HG03439 (cell line): Measurements from ENCODE around the gene ASXL3.

ENCODE experiments used
- ATAC-seq: cut with Tn5 transposase; IDR thresholded peaks from one replicate; pipeline ENCODE4 v1.9.1; 2021; ENCODE audit warnings: mild to moderate bottlenecking, moderate library complexity; ENCODE audit not compliant: unreplicated experiment

Gene ASXL3

DNA sequence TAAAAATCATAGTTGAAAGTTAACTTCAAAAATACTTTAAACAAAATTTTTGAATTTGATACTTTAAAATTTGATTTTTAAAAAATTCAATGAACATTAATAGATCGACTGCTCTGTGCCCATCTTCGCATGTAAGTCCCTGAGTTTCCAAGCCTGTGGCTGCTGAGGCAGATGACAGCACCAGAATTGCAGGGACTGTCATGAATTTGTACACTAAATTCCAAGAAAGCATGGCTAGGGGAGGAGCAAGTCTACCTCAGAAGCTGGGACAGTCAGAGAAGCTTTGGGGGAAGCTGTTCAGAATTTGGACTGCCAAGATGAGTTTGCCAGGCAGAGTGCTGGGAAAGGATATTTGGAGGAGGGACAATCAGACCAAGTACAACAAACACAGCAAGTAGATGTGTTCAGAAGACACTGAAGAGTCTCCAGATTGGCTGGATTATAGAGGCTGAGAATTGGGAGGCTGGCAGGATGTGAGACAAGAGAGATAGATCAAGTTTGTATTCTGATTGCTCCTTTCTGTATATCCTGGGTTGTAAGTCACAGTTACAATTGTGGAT, 79.0 kb downstream of the ASXL3 start:
- no peak for ATAC-seq

DNA sequence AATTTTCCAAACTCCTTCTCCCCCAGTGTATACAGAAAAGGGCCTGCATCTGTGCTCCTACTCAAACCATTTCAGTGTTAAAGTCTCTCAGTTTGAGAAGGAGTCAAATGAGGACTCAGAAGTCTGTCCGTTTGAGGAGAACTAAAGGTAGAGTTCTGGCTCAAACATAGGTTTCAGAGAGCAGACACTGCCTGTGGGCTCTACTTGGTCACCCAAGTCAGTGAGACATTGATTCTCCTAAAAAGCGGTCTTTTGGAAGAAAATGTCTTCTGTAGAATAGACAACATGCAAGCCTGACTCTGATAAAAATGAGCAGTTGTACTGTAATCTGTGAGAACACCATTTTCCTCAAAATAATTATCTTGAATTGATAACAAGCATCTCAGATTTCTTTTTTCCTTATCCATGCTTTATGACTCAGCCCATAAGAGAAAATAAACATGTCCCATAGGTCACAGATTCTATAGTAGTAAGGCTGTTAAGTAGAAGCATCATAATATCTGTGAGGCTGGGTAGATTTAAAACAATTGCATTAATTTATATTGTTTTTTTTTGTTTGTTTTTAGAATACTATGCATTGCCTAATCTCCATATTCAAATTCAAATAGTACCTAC, 82.8 kb downstream of the ASXL3 start:
- no peak for ATAC-seq

DNA sequence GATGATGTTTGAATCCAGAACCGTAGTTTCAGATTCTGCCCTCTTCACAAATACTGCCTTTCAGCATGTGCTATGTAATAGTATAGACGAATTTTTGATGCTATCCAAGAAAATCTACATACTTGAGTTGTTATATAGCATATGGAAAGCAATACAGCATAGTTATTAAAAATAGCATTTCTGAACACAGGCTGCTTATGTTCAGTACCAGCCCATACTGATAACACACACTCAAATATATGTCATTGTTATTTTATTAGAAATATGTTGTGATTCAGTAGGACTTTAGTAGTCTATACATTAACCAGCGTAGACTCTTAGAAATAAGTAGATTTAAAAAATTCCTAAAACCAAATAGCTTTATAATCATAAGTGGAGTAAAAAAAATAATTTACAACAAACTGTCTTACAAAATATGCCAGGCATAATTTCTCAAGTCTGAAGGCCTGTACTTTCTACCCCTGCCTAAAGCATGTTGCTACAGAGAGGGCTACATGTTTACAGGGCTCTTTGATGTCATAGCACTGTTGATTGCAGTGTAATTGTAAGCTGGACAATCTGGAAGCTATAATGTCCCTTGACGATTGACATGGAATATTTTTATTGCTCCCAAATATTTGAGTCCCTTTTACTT, 86.3 kb downstream of the ASXL3 start:
- ATAC-seq, result no peak

DNA sequence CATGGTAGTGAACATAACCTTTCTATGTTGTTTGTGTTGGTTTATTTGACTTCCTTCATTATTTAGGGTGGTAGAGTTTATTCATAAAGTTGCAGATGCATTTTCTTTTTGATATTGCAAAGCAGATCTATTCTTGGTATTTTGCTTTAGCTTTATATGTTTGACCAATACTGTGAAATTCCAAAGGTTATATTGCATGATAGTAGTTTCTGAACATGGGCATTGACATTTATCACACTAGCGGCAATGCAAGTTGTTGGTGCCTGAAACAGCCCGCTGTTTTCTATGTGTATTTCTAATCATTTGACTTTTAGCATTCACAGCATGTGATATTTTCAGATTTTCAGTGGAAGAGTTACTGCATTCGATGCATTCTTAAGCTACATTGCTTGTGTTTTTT, 87.2 kb downstream of the ASXL3 start:
- no peak for ATAC-seq

DNA sequence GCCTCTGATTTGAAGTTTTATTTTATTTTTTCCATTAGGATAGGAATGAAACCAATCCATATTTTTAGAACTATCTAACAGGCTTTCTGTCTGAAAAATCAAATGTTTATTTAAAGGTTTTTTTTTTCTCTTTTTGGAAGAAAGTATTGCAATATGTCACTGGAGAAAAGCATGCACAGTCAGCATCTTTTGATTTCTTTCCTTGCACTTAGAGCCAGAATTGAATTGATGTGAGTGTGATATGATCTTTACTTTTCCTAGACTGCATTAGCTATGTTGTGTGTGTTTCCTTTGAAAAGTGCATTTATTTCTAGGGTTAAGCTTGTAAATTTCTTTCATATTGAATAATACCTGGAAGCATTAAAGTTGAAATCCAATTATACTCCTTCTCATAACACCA, 87.6 kb downstream of the ASXL3 start:
- ATAC-seq, result no peak

DNA sequence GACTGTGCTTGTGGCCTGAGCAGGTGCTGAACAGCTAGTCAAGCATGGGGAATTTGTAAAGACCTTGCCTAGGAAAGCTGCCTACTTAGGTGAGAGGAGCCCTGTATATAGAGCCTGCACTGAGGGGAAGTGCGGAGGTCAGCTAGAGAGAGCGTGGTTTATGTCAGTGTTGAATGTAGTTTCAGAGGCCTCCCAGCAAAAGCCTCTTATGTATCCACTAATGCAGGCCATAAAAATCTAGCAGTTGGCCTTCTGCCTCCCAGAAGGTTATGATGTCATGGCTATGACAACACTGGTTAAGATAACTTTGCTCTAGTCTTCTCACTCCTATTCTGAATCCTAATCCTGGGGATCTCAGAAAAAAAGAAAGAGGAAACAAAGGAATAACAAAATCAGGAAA, 88.9 kb downstream of the ASXL3 start:
- no peak for ATAC-seq

DNA sequence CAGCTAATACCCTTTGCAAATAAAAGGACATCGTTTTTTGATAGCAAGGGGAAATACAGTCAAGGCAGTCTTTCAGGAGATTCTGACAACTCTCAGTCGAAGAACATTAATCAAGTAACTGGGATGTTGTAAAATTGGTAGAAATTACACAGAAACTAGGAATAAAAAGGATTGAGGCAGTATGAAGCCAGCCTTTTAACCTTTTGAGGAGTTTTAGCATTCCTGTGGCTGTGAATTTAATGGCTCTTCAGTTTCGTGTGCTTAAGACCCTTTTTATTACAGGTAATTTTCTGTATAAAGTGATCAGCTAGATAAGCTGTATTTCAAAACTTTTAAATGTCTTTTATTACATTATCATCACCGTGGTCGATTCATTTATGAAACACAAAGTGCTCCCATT, 91.6 kb downstream of the ASXL3 start:
- ATAC-seq, result no peak

DNA sequence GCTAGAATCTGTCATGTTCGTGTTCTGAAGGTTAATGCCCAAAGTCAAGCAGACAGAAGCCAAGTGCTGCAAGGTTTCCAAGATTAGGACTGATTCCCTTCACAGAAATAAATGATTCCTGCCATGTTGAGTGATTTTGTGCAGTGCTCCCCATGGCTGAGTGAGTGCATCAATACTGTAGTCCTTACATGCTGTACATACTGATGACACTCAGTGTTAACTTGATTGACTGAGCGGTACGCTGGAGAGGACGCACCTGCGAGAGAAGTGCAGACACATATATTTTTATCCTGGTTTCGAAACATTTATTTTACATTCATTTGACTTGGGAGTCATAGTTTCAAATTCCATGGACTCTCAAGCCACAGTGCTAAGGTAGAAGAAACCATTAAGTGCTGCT, 92.0 kb downstream of the ASXL3 start:
- no peak for ATAC-seq

DNA sequence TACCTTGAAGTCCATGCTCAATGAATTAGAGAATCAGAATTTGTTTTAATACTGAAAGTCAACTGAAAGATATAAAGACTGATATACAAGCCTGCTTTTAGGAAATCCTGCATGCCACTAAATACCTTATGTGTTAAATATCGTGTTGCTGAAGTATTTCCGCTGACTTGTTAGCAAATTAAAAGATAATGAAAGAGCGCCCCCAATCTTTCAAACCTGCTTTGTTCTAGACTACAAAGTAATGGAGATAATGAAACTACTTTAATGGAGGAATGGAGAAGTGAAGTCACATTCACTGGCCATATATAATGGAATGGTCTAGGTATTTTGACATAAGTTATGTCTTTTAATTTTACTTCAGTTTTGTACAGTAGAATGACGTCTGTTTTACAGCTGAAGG, 95.7 kb downstream of the ASXL3 start:
- ATAC-seq, result no peak

DNA sequence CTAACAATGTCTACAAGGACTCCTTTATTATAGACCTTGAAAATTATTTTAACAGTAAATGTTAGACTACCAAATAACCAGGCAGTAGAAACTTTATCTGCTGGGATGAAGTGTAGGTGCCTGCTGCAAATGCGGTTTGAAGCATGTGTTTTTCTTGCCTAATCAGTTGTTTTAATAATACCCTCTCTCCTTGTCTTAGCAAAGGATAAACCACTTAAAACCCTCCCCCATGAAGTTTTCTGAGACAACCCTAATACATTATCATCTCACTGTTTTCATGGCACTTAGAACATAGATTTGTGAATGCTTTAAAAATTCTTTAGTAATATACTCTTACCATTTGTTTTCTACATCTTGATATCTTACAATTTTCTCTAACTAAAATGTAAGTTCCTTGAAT, 98.6 kb downstream of the ASXL3 start:
- ATAC-seq, result no peak

DNA sequence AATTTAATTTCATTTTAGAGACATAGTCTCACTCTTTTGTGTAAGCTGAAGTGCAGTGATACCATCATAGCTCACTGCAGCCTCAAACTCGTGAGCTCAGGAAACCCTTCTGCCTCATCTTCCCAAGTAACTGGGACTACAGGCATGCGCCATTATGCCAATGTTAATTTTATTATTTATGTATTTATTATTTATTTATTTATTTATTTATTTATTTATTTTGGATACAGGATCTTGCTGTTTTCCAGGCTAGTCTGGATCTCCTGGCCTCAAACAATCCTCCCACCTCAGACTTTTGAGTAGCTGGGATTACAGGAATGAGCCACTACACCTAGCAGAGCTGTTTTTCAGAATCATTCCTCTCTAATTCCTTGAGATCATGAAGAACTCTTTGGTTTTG, 99.9 kb downstream of the ASXL3 start:
- no peak for ATAC-seq

DNA sequence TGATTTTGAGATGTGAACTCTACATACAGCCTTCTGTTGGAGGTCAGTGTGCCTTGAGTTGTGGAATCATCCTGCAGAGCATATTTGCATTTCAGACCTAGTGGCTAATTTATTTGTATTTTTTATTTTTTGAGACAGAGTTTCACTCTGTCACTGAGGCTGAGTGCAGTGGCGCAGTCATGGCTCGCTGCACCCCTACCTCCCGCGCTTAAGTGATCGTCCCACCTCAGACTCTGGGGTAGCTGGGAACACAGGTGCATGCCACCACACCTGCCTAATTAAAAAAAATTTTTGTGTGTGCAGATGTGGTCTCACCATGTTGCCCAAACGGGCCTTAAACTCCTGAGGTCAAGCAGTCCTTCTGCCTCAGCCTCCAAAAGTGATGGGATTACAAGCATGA, 104.4 kb downstream of the ASXL3 start:
- no peak for ATAC-seq

DNA sequence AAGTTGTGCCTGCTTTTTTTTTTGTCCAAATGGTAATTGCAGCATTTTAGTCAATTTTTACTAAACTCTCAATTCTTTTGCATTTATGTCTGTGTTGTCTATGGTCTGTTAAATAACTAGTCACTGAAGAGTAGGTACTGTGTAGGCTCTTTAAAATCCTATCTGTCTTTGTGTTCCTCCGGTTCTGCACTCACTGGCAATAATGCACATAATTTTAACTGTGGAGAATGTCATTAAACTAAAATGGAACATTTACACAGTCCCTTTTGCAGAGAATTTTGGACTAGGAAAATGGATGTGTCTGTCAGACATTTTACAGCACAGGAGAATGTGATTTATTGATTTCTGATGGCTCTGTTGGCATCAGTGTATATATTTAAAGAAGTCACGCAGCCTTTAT, 116.6 kb downstream of the ASXL3 start:
- ATAC-seq, result no peak

DNA sequence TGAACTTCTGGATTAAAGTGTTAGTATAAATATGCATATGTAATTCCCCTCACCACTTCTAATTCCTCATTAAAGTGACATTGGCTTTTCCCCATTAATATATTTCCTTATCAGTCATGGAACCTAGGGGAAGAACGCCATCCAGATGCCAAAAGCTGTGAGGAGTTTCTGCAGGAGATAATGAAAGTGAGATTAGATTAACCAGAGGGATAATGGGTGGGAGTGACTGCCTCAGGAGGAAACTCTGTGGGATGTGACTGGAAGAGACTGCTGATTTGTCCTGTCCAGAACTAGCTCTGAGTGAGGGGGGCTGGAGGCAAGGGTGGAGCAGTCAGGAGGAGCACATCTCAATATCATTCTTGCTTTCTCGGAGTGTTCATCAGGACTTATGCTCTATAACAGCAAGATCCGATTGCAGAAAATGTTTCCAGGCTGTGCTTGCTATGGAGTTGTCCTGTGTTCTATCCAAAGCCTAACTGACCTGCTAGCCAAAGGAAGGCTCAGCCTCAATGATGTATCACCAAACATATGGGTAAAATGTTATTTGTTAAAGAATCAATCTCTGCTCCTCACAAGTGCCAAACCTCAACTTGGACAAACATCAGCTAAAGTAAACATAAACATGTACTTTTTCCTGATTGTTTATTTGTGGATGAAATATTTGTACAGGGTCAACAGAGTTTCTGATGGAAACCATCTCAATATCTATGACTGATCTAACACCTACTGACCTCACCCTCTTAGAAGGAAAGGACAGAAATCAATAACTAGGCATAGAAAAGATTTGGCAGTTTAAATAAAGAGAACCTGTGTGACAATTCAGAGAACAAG, 118.5 kb downstream of the ASXL3 start:
- ATAC-seq, result no peak

DNA sequence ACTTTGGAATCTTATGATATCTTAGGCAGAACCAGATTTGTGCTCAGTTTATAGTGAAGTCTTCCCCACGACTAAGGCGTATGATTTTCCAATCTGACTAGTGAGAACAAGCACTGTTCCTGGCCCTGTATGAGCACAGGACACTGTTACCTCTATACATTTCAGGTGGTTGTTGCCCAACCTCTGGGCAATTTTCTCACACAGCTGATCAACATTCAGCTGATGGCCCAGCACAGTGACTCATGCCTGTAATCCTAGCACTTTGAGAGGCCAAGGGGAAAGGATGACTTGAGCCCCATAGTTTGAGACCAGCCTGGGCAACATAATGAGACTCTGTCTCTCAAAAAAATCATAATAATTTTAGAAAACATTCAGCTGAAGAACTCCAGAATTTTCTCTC, 119.5 kb downstream of the ASXL3 start:
- no peak for ATAC-seq

DNA sequence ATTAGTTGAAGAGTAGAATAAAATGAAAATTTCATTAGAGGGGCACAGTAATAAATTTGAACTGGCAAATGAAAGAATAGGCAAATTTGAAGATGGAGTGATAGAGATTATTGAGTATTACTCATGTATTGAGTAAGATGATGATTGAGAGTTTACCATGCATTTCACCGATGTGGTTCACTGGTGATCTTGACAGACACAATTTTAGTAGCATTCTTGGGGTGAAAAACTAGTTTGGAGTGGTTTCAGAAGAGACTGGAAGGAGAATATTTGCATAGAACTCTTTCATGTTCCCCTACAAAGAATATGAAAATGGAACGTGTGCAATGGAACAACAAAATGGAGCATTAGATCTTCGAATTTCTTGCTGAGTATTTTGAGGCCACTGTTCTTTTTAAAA, 121.4 kb downstream of the ASXL3 start:
- ATAC-seq, result no peak

DNA sequence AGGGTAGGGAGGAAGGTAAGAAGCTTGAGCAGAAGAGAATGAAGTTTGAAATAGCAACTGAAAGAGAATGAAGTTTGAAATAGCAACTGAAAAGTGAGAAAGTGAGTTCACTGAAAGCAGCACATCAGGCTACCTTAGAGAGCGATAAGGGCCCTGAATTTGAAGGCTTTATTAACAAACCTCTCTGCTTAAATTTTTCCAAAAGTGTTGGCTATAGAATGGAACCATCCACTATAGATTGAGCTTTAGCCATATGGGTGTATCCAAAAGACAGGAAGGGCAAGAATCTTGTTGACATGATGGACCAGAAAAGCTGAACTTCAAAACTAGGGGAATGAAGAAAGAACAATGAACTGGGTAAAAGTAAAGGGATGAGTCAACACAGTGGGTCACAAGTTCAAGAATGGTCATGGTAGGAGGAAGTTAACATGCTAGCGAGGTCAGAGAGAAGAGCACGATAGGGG, 122.5 kb downstream of the ASXL3 start:
- ATAC-seq, result peak; percentile 90

DNA sequence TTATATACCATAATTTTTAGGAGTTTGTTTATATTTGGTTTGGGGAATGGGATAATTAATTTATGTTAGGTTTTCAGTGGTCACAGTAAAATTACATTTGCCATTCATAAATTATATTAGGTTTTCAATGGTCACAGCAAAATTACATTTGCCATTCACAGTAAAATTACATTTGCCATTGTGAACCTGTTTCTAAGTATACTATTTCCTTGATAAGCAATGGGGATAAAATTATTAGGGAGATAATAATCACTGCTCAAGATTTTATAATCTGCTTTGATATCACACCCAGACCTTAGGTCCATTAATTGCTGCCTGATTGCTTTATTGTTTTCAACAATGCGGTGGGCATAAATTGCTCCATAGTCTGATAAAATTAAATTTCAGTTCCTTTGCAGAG, 124.6 kb downstream of the ASXL3 start:
- no peak for ATAC-seq

DNA sequence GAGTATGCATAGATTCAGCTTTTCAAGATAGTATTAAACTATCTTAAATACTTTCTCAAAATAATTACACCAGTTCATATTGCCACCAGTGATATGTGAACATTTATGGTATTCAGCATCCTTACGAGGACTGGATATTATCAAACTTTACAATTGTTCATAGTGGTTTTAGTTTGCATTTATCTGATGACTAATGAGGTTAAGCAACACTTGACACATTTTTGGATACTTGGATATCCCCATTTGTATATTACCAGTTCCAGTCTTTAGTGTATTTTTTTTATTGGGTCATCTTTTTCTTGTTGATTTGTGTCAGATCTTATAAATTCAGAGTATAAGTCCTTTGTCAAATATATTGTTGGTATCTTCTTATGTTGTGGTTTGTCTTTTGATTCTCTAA, 128.4 kb downstream of the ASXL3 start:
- ATAC-seq, result no peak

DNA sequence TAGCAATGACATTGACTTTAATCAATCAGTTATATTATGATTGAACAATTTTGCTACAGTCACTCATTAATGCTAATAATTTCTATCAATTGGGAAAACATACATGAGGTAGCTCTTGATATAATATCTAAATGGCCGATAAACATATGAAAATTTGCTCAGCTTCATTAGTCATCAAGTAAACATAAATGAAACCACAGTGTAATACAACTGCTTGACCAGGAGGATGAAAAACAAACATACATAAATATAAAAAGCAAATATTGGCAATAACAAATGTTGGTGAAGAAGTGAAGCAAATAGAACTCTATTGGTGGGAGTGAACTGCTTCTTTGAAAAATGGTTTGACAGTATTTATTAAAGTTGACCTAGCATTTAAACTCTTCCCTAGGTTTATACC, 130.9 kb downstream of the ASXL3 start:
- ATAC-seq, result no peak

DNA sequence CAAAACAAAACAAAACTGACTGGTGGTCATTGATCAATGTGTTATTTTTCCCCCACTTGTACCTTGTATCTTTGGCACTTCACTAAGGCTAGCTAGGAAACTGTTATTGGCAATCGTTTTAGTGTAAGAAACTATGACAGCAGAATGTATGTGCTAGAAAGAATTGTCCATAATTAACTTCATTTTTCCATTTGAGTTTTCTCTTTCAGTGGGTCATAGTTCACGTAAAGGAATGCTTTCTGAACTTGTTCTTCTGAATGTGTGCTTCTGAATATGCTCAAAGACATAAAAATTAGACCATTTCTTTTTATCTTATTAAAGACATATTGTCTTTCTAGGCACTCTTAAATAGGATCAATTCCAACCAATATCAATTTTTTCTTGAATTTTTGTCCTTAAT, 132.2 kb downstream of the ASXL3 start:
- ATAC-seq, result no peak

DNA sequence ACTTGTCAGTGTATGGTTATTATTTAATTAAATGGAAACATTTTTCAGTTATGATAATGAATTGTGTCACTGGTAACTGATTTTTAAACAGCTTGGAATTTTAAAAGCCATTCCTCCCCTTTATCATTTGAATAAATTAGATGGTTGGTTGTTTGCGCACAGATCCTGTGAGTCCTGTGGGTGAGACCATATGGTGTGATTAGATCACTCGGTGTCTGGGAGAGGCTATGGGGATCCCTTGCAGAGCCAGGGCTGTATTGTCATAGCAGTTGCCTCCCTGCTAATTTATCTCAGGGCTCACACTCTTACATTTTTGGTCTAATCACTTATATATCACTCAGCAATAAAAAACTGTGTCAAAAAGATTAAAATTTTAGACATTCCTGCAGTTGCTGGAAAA, 133.5 kb downstream of the ASXL3 start:
- ATAC-seq, result no peak
